Heart left ventricle (tissue), 16 donors: ENCODE data around the gene MYCN. TPM values are rescaled to one million over a fixed set of nuclear protein-coding genes. Genes with fewer than 3 reads are reported as not detected.

Experiments used
- ATAC-seq, 4 donors: fragments of 200-7000 bp; cut with Tn5 transposase; one replicate each; pipeline ENCODE4 v1.9.1; 2020 to 2022; ENCODE audit warnings: moderate library complexity in 4 of 4, mild to moderate bottlenecking in 3 of 4, moderate number of reproducible peaks in 1 of 4
- DNase-seq, 5 donors: peaks; one replicate each; pipeline ENCODE4 v3.0.0-alpha.2; 2020
- H3K27ac ChIP-seq, 12 donors: fragments of 200-600 bp; sonication (generic) in 4 of 12; one replicate each; pipeline versions ENCODE4 v1.5.0 to v1.8.0; 2016 to 2022; ENCODE audit warnings: mild to moderate bottlenecking in 2 of 12
- H3K27me3 ChIP-seq, 9 donors: fragments of 200-600 bp; sonication (generic) in 2 of 9; one replicate each; pipeline versions ENCODE4 v1.5.1 to v1.8.0; 2016 to 2022; ENCODE audit warnings: mild to moderate bottlenecking in 3 of 9
- H3K36me3 ChIP-seq, 9 donors: fragments of 200-600 bp; sonication (generic) in 2 of 9; one replicate each; pipeline versions ENCODE4 v1.5.0 to v1.8.0; 2018 to 2022; ENCODE audit warnings: mild to moderate bottlenecking in 2 of 9
- H3K4me1 ChIP-seq, 12 donors: fragments of 200-600 bp; sonication (generic) in 4 of 12; one replicate each; pipeline versions ENCODE4 v1.5.0 to v1.8.0; 2016 to 2022; ENCODE audit warnings: mild to moderate bottlenecking in 3 of 12
- H3K4me3 ChIP-seq, 12 donors: fragments of 200-600 bp; sonication (generic) in 4 of 12; one replicate each; pipeline versions ENCODE4 v1.5.0 to v1.8.0; 2017 to 2022; ENCODE audit warnings: mild to moderate bottlenecking in 9 of 12, moderate library complexity in 4 of 12
- H3K9me3 ChIP-seq, 12 donors: fragments of 200-600 bp; sonication (generic) in 4 of 12; one replicate each; pipeline versions ENCODE4 v1.5.0 to v1.8.0; 2016 to 2022; ENCODE audit warnings: mild to moderate bottlenecking in 1 of 12
- CTCF ChIP-seq, 12 donors: fragments of 200-600 bp; sonication (generic) in 4 of 12; IDR thresholded peaks; one replicate each; pipeline versions ENCODE4 v1.5.0 to v1.8.0; 2018 to 2022; ENCODE audit warnings: antibody characterized with exemption in 12 of 12, mild to moderate bottlenecking in 5 of 12
- POLR2A ChIP-seq, 2 donors: fragments of 450-650 bp; IDR thresholded peaks; one replicate each; pipeline ENCODE4 v1.6.1; 2017; ENCODE audit warnings: antibody characterized with exemption in 2 of 2, mild to moderate bottlenecking in 2 of 2, moderate library complexity in 2 of 2
- WGBS, 4 donors: extraction: QIAGEN DNeasy Blood & Tissue Kit in 2 of 4; methylation state at CpG; one replicate each; pipeline versions ENCODE4 v1.1.5 to v1.1.7; 2013 to 2018; 5-methylcytosine and 5-hydroxymethylcytosine counted together
- intact Hi-C, 10 donors: fragments of 100-400 bp; cut with DNase I; formaldehyde crosslinking; loops; one replicate each; pipeline versions ENCODE4 v1.11.1 to v1.14.2; 2022
- polyA plus RNA-seq, 2 donors: library from polyadenylated mRNA; stranded (reverse); fragments of 200-250 nt; gene quantifications; one replicate each; pipeline ENCODE4 v1.2.3, GENCODE V29; 2013
- total RNA-seq, 9 donors: library from RNA; depleted of rRNA in 2 of 9; stranded (reverse); fragments of >200 nt in 2 of 9; fragmentation: NEBNext Ultra II Directional in 3 of 9; extraction: Animal tissue kit (Norgen Biotek cat#: 25700) in 3 of 9; gene quantifications; one replicate each; pipeline versions ENCODE4 v1.1.0 to v1.2.4, GENCODE V29; 2016 to 2023
- donor health status: ischemic (EF 13 %, LVEDD 7.1; RV severe dilation, severe dysfunction).
- donor health status: healthy with polysubstance abuse.
- donor health status: DM: no; HTN: yes; CAD: no.
- donor health status: DM: no; HTN: no; CAD: no.
- donor health status: ischemic (EF 25% LVEDD 6.9; RV normal size, moderate dysfunction).
- donor health status: ischemic (EF 25% LVEDD 5.7; RV mildly dilated, moderate dysfunction).
- donor health status: healthy.
- donor health status: DM: yes; HTN: yes; CAD: no.
- donor health status: ischemic (EF 35%, LVEDD 5.7; RV mildly dilated, moderate dysfunction).
- donor health status: nonischemic (EF 11% LVEDD 7.7; RV severe dilation, severe dysfunction).
- donor health status: DM: yes; HTN: yes; CAD: no.
- donor health status: PGD.
- donor health status: ischemic (EF 29% LVEDD 5.4; RV normal size, mild dysfunction).
- donor health status: nonischemic (EF 23%, LVEDD 6.1; RV moderate dilation, normal function).

The MYCN gene
- total and polyA plus RNA-seq, 11 donors: 0.22 to 1.6 (median 0.62) TPM; not detected in 2

GRCh38 chr2:15990151-15991101 lies 50.1 kb downstream of the MYCN start:
- ATAC-seq: no peak

GRCh38 chr2:15991231-15991630 lies 50.9 kb downstream of the MYCN start:
- Histone ChIP-seq H3K36me3 (no peaks in the 10 kb centered on the region), H3K4me3 (no peak overlapping the region), H3K27ac (no peak overlapping the region), H3K9me3 (no peaks in the 10 kb centered on the region), H3K27me3 (peaks cover 0 to 14% (median 0%) of the 10 kb centered on the region in 9 donors), H3K4me1 (no peaks in the 10 kb centered on the region)
- 59 to 67% (median 65%) methylated on average over 3 of the region's 3 CpGs for WGBS, 4 donors
- no peak for ATAC-seq
- no peak for DNase-seq
- TF ChIP-seq CTCF (IDR thresholded peaks at IDR 0.05) (no peak), POLR2A (IDR thresholded peaks at IDR 0.05) (no peak)
- intact Hi-C loops: no loop called here

More at GRCh38 chr2:15990151-15991101, 50.1 kb downstream of the MYCN start:
- Histone ChIP-seq H3K4me1 (no peaks in the 10 kb centered on the region), H3K27ac (no peak overlapping the region), H3K9me3 (no peaks in the 10 kb centered on the region), H3K36me3 (no peaks in the 10 kb centered on the region), H3K4me3 (no peak overlapping the region), H3K27me3 (peaks cover 0 to 14% (median 0%) of the 10 kb centered on the region in 9 donors)
- WGBS, 4 donors: 88 to 89% (median 89%) methylated on average over 11 of the region's 11 CpGs
- DNase-seq: no peak
- intact Hi-C loops: no loop called here
- no peak for TF ChIP-seq CTCF (IDR thresholded peaks at IDR 0.05)

GRCh38 chr2:15992457-15993231 lies 52.3 kb downstream of the MYCN start:
- ATAC-seq (no peak), DNase-seq (no peak)
- no peak overlapping the region for H3K4me3 ChIP-seq
- H3K27me3 ChIP-seq: peaks cover 0 to 12% (median 0%) of the 10 kb centered on the region in 9 donors
- WGBS, 4 donors: 83 to 93% (median 90%) methylated on average over 10 of the region's 10 CpGs
- H3K27ac ChIP-seq: no peak overlapping the region
- H3K36me3 ChIP-seq: no peaks in the 10 kb centered on the region
- TF ChIP-seq POLR2A (IDR thresholded peaks at IDR 0.05) (no peak), CTCF (IDR thresholded peaks at IDR 0.05) (no peak)
- intact Hi-C loops: no loop called here
- no peaks in the 10 kb centered on the region for H3K4me1 ChIP-seq
- H3K9me3 ChIP-seq: no peaks in the 10 kb centered on the region

GRCh38 chr2:15993232-15993610 lies 52.9 kb downstream of the MYCN start:
- TF ChIP-seq POLR2A (IDR thresholded peaks at IDR 0.05) (no peak), CTCF (IDR thresholded peaks at IDR 0.05) (no peak)
- intact Hi-C loops: no loop called here
- ATAC-seq (no peak), DNase-seq (no peak)
- peaks cover 0 to 12% (median 0%) of the 10 kb centered on the region in 9 donors for H3K27me3 ChIP-seq
- H3K36me3 ChIP-seq: no peaks in the 10 kb centered on the region
- no peak overlapping the region for H3K4me3 ChIP-seq
- no peaks in the 10 kb centered on the region for H3K4me1 ChIP-seq
- 75 to 85% (median 82%) methylated on average over 6 of the region's 6 CpGs for WGBS, 4 donors
- H3K9me3 ChIP-seq: no peaks in the 10 kb centered on the region
- no peak overlapping the region for H3K27ac ChIP-seq
